Measurements from ENCODE around the gene CADM2.

Gene CADM2

GRCh38 chr3:85800676-85801075, 841.9 kb downstream of the CADM2 start:
- no peak for DNase-seq (ENCODE audit: low read depth)

- no peak for DNase-seq (ENCODE audit: low read depth)
These were observed 843.2 kb downstream of the CADM2 start for GRCh38 chr3:85801955-85802354.

- no peak for DNase-seq (ENCODE audit: low read depth)
These were observed 850.0 kb downstream of the CADM2 start for GRCh38 chr3:85808755-85809154.

GRCh38 chr3:85821130-85821756, 862.5 kb downstream of the CADM2 start:
- DNase-seq (ENCODE audit: low read depth): no peak

GRCh38 chr3:85835857-85836440, 877.2 kb downstream of the CADM2 start:
- DNase-seq (ENCODE audit: low read depth): no peak

- no peak for DNase-seq (ENCODE audit: low read depth)
These were observed 878.6 kb downstream of the CADM2 start for GRCh38 chr3:85837402-85837801.

GRCh38 chr3:85838921-85839320, 880.1 kb downstream of the CADM2 start:
- DNase-seq (ENCODE audit: low read depth): no peak

- no peak for DNase-seq (ENCODE audit: low read depth)
These were observed 883.3 kb downstream of the CADM2 start for GRCh38 chr3:85842081-85842480.

- no peak for DNase-seq (ENCODE audit: low read depth)
These were observed 888.2 kb downstream of the CADM2 start for GRCh38 chr3:85846940-85847339.

- no peak for DNase-seq (ENCODE audit: low read depth)
These were observed 892.3 kb downstream of the CADM2 start for GRCh38 chr3:85851071-85851470.

GRCh38 chr3:85853805-85854204, 895.0 kb downstream of the CADM2 start:
- no peak for DNase-seq (ENCODE audit: low read depth)

- no peak for DNase-seq (ENCODE audit: low read depth)
These were observed 904.2 kb downstream of the CADM2 start for GRCh38 chr3:85862893-85863455.

GRCh38 chr3:85864896-85865295, 906.1 kb downstream of the CADM2 start:
- DNase-seq (ENCODE audit: low read depth): no peak

GRCh38 chr3:85867072-85867471, 908.3 kb downstream of the CADM2 start:
- DNase-seq (ENCODE audit: low read depth): no peak

- no peak for DNase-seq (ENCODE audit: low read depth)
These were observed 916.8 kb downstream of the CADM2 start for GRCh38 chr3:85875589-85875988.

GRCh38 chr3:85877631-85878030, 918.8 kb downstream of the CADM2 start:
- no peak for DNase-seq (ENCODE audit: low read depth)

- DNase-seq (ENCODE audit: low read depth): no peak
These were observed 923.1 kb downstream of the CADM2 start for GRCh38 chr3:85881833-85882393.

- DNase-seq (ENCODE audit: low read depth): no peak
These were observed 931.3 kb downstream of the CADM2 start for GRCh38 chr3:85890043-85890555.

GRCh38 chr3:85903434-85903833, 944.6 kb downstream of the CADM2 start:
- no peak for DNase-seq (ENCODE audit: low read depth)

- DNase-seq (ENCODE audit: low read depth): no peak
These were observed 954.2 kb downstream of the CADM2 start for GRCh38 chr3:85912980-85913379.

GRCh38 chr3:85922374-85922773, 963.6 kb downstream of the CADM2 start:
- no peak for DNase-seq (ENCODE audit: low read depth)

GRCh38 chr3:85930718-85931117, 971.9 kb downstream of the CADM2 start:
- DNase-seq (ENCODE audit: low read depth): no peak

GRCh38 chr3:85933326-85933725, 974.5 kb downstream of the CADM2 start:
- no peak for DNase-seq (ENCODE audit: low read depth)
